GM20000 (cell line): Measurements from ENCODE around the gene NPAS1.

Experiments
- DNase-seq: peaks from one replicate; pipeline ENCODE4 v3.0.0; 2012; ENCODE audit warnings: low spot score
- TF ChIP-seq, protein P1 (sequence below): IDR thresholded peaks from 2 replicates; pipeline ENCODE4 v1.5.1; 2012; ENCODE audit warnings: mild to moderate bottlenecking, control low read depth; ENCODE audit errors: extremely low read depth, missing control alignments

The NPAS1 gene

GRCh38 chr19:46993622-46994021, 26.0 kb upstream of the NPAS1 start:
- DNase-seq: no peak
- TF ChIP-seq, protein P1, sequence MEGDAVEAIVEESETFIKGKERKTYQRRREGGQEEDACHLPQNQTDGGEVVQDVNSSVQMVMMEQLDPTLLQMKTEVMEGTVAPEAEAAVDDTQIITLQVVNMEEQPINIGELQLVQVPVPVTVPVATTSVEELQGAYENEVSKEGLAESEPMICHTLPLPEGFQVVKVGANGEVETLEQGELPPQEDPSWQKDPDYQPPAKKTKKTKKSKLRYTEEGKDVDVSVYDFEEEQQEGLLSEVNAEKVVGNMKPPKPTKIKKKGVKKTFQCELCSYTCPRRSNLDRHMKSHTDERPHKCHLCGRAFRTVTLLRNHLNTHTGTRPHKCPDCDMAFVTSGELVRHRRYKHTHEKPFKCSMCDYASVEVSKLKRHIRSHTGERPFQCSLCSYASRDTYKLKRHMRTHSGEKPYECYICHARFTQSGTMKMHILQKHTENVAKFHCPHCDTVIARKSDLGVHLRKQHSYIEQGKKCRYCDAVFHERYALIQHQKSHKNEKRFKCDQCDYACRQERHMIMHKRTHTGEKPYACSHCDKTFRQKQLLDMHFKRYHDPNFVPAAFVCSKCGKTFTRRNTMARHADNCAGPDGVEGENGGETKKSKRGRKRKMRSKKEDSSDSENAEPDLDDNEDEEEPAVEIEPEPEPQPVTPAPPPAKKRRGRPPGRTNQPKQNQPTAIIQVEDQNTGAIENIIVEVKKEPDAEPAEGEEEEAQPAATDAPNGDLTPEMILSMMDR: no peak

- no peak for DNase-seq
- TF ChIP-seq, protein P1: no peak
These were observed 25.4 kb upstream of the NPAS1 start for GRCh38 chr19:46994141-46994686.

GRCh38 chr19:46995492-46995891, 24.1 kb upstream of the NPAS1 start:
- TF ChIP-seq, protein P1: no peak
- DNase-seq: no peak

DNA sequence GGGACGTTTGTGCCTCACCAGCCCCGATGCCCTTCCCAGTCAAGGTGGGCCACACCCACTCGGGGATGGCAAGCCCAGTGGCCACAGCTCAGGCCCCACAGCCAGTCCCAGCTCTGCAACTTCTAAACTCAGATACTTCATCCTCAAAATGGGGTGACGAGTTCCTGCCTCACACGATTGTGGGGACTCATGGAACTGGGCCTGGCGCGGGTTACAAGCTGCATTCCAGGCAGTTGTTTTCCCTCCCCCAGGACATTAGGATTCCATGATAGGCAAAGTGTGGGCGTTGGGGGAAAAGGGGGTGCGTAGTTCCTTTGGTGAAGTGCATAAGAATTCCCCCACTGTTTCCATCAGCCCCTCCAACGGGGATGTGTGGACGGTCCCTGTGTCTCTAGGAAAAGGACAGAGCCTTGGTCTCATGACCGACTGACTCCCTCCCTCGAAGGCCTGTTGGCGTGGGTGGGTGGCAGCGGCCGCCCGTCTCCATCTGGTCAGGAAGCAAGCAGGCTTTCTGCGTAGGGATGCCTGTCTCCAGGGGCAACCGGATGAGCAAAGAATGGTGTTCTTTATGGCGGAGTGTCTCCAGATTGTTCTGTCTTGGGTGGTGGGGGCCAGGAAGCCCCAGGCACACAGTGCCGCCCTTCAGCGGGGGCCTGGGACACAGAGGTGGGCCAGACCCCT, 21.1 kb upstream of the NPAS1 start:
- TF ChIP-seq, protein P1: no peak
- DNase-seq: no peak

DNA sequence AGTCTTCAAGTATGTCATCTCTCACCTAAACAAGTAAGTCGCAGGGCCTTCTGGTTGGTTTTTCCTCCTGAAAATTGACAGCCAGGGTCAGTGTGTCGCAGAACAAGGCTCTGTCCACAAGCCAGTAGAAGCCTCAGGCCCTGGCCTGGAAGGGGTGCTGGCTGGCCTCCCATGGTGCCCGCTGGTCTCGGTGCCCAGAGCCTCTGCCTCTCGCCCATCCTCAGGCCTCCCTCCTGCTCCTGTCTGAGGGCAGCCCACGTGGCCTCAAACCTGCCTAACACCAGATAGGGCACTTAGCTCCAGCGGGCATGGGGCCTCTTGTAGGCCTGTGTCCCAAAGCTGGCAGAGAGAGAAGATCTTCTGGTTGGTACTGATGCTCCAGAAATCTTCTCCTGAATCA, 20.3 kb upstream of the NPAS1 start:
- TF ChIP-seq, protein P1: no peak

DNA sequence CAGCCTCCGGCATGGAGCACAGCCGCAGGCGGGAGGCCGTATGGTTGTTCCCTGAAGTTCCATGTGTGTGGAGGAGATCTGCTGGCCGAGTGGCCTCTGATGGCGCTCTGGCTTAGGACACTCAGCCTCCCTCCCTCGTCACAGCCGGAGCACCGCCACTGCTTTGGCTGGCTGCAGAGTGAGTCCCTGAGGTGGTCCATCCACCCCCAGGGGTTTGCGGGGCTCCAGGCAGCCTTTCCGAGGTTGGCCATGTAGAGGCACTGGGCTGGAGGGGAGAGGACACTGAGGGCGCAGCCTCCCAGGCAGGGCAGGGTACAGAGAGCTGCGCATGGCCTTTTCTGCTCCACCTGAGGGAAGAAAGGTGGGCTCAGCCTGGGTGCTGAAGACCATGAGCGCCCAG, 19.8 kb upstream of the NPAS1 start:
- DNase-seq: no peak
- TF ChIP-seq, protein P1: no peak

More for the DNA sequence above, 20.3 kb upstream of the NPAS1 start:
- no peak for DNase-seq

- DNase-seq: no peak
- TF ChIP-seq, protein P1: no peak
These were observed 19.3 kb upstream of the NPAS1 start for GRCh38 chr19:47000373-47000772.
